ENCODE results near the gene ZNF581. TPM values are rescaled to one million over a fixed set of nuclear protein-coding genes. Genes with fewer than 3 reads are reported as not detected.

The ZNF581 gene
- total and polyA plus RNA-seq, 11 donors: 4.7 to 12.7 (median 7.2) TPM

GRCh38 chr19:55681131-55682092 lies 38.0 kb downstream of the ZNF581 start:
- H3K9me3 ChIP-seq: no peaks in the 10 kb centered on the region
- peaks cover 11 to 47% (median 25%) of the 10 kb centered on the region in 12 donors for H3K4me1 ChIP-seq
- peaks cover 2 to 84% (median 80%) of the 10 kb centered on the region in 9 donors for H3K36me3 ChIP-seq
- intact Hi-C loops (cut with DNase I): no loop called here
- ATAC-seq (no peak), DNase-seq (no peak)
- H3K27ac ChIP-seq: no peak overlapping the region
- 81 to 91% (median 87%) methylated on average over 9 of the region's 9 CpGs for WGBS, 4 donors
- TF ChIP-seq POLR2A (IDR thresholded peaks at IDR 0.05) (no peak), CTCF (IDR thresholded peaks at IDR 0.05) (no peak)
- H3K27me3 ChIP-seq: no peaks in the 10 kb centered on the region
- no peak overlapping the region for H3K4me3 ChIP-seq

GRCh38 chr19:55683449-55684261 lies 40.2 kb downstream of the ZNF581 start:
- Histone ChIP-seq H3K4me3 (no peak overlapping the region), H3K36me3 (peaks cover 1 to 97% (median 82%) of the 10 kb centered on the region in 9 donors), H3K9me3 (no peaks in the 10 kb centered on the region), H3K4me1 (peaks cover 0 to 42% (median 8%) of the 10 kb centered on the region in 12 donors), H3K27me3 (no peaks in the 10 kb centered on the region), H3K27ac (no peak overlapping the region)
- 85 to 90% (median 87%) methylated on average over 22 of the region's 22 CpGs for WGBS, 4 donors
- DNase-seq: peak in 1 of 5 donors; percentile 18
- TF ChIP-seq POLR2A (IDR thresholded peaks at IDR 0.05): no peak
- no peak for TF ChIP-seq CTCF (IDR thresholded peaks at IDR 0.05)
- no peak for ATAC-seq
- intact Hi-C loops (cut with DNase I): no loop called here

- Histone ChIP-seq H3K27me3 (no peaks in the 10 kb centered on the region), H3K27ac (no peak overlapping the region), H3K4me1 (peaks cover 0 to 32% (median 3%) of the 10 kb centered on the region in 12 donors), H3K4me3 (no peak overlapping the region), H3K36me3 (peaks cover 5 to 97% (median 83%) of the 10 kb centered on the region in 9 donors), H3K9me3 (no peaks in the 10 kb centered on the region)
- peak in 1 of 5 donors; percentile 51 for DNase-seq
- no peak for ATAC-seq
- no peak for TF ChIP-seq POLR2A (IDR thresholded peaks at IDR 0.05)
- TF ChIP-seq CTCF (IDR thresholded peaks at IDR 0.05): no peak
- 95 to 98% (median 96%) methylated on average over 50 to 60 of the region's 60 CpGs for WGBS, 4 donors
- intact Hi-C loops (cut with DNase I): no loop called here
These were observed 41.7 kb downstream of the ZNF581 start for GRCh38 chr19:55684946-55685681.

Measured in heart left ventricle (tissue), 16 donors.